HFF-Myc (cell line): ENCODE data around the gene TRIML2.

Experiments used
- DNase-seq: peaks from one replicate; pipeline ENCODE4 v3.0.0-alpha.2; 2011; ENCODE audit warnings: low read depth; ENCODE audit errors: extremely low read depth
- H3K4me3 ChIP-seq: replicated peaks from 2 replicates; pipeline ENCODE4 v1.5.1; 2011; ENCODE audit warnings: low read depth, mild to moderate bottlenecking, control low read depth, low read length
- CTCF ChIP-seq: IDR thresholded peaks from 2 replicates; pipeline ENCODE4 v1.5.1; 2012; ENCODE audit warnings: mild to moderate bottlenecking, low read depth, low read length, control low read depth; ENCODE audit errors: missing control alignments

The TRIML2 gene, protein sequence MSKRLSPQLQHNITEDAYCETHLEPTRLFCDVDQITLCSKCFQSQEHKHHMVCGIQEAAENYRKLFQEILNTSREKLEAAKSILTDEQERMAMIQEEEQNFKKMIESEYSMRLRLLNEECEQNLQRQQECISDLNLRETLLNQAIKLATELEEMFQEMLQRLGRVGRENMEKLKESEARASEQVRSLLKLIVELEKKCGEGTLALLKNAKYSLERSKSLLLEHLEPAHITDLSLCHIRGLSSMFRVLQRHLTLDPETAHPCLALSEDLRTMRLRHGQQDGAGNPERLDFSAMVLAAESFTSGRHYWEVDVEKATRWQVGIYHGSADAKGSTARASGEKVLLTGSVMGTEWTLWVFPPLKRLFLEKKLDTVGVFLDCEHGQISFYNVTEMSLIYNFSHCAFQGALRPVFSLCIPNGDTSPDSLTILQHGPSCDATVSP

GRCh38 chr4:188109157-188109755, at the start of gene TRIML2:
TSS of gene TRIML2 (minus strand) at chr4:188109603. CDS start at chr4:188105368, 4,235 bp downstream.
- TF ChIP-seq CTCF = no peak
- H3K4me3 ChIP-seq = no peak within 1 kb of the TSS
- no peak for DNase-seq

GRCh38 chr4:188158336-188158735, 48.9 kb upstream of the TRIML2 start:
- TF ChIP-seq CTCF = no peak
- no peak for DNase-seq
- H3K4me3 ChIP-seq = no peak overlapping the region

DNA sequence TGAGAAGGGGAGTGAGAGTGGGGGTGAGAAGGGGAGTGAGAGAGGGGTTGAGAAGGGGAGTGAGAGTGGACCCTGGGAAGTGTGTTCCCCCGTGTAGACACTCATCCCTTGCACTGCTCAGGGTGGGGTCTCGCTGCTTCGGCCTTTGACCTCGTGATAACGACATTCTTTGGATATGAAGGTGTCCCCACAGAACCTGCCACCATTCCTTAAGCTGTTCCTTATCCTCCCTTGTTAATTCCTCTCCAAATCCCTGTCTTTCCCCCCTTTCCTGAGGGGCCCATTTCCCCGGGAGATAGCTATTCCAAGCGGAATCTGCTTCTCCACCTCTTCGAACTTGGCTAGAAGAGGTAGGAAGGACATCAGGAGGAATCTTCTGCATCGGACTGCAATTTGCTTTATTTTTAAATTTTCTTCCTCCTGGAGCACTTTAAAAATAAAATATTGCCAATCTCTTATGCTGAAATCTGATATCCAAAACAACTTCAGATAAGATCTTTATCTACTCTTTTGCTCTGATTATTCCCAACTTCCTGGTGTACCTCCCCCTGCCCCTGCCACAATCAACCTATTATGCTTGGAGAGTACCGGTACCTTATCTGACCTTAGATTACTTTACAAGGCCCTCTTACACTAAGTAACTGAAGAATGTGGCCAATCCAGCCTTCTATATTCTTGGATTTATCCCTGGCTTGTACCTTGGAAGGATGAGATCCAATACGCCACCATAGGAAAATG, 45.4 kb upstream of the TRIML2 start:
- DNase-seq = no peak
- no peak overlapping the region for H3K4me3 ChIP-seq
- TF ChIP-seq CTCF = no peak

DNA sequence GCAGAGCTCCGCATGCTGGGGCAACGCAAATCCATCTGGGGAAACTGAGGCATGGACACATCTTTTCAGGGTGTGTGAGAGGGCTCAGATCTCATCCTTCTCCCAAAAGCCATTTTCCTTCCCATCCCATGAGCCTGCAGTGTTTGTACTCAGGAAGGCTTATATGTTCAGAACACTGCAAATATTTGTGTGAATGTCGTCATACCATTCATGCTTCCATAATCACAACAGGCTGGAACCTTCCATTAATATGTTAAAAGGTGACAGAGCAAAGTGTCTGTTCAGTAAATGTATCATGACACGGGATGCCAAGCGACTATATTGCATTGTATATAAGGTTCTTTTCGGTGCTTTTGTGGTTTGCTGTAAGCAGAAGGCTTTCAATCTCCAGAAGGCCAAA, 38.4 kb upstream of the TRIML2 start:
- no peak overlapping the region for H3K4me3 ChIP-seq
- no peak for TF ChIP-seq CTCF
- no peak for DNase-seq

GRCh38 chr4:188147176-188147575, 37.8 kb upstream of the TRIML2 start:
- DNase-seq = no peak
- TF ChIP-seq CTCF = no peak
- no peak overlapping the region for H3K4me3 ChIP-seq

DNA sequence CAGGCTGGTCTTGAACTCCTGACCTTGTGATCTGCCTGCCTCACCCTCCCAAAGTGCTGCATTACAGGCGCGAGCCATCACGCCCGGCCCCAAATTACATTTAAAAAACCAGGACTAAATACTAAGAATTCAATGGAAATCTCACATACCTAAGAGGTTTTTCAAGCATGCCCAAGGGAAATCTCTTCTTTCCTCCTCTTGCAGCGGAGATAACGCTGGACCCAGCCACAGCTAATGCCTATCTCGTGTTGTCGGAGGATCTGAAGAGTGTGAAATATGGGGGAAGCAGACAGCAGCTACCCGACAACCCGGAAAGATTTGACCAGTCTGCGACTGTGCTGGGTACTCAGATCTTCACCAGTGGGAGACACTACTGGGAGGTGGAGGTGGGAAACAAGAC, 37.2 kb upstream of the TRIML2 start:
- no peak for TF ChIP-seq CTCF
- DNase-seq = no peak
- no peak overlapping the region for H3K4me3 ChIP-seq
